GM12864 (cell line): ENCODE measurements around the gene CLK3.

ENCODE experiments used
- DNase-seq: peaks from one replicate; pipeline ENCODE4 v3.0.0-alpha.2; 2011; ENCODE audit warnings: low read depth
- H3K4me3 ChIP-seq: 2 replicates; pipeline ENCODE4 v1.5.1; 2011; ENCODE audit warnings: mild to moderate bottlenecking, low read depth, low read length, control low read depth
- CTCF ChIP-seq: IDR thresholded peaks from 2 replicates; pipeline ENCODE4 v1.5.1; 2011; ENCODE audit warnings: low read depth, mild to moderate bottlenecking, moderate library complexity, low read length, control low read depth, inconsistent platforms; ENCODE audit errors: missing control alignments

CLK3 gene

GRCh38 chr15:74631408-74631807 is 15.8 kb downstream of the CLK3 start:
- DNase-seq, result no peak
- no peak for TF ChIP-seq CTCF
- no peak overlapping the region for H3K4me3 ChIP-seq

- DNase-seq, result no peak
- TF ChIP-seq CTCF, result peak; percentile 94
- H3K4me3 ChIP-seq, result no peak overlapping the region
Observed at GRCh38 chr15:74631935-74632560, 16.4 kb downstream of the CLK3 start.

GRCh38 chr15:74632601-74633000 is 17.0 kb downstream of the CLK3 start:
- no peak overlapping the region for H3K4me3 ChIP-seq
- no peak for DNase-seq
- TF ChIP-seq CTCF, result no peak

GRCh38 chr15:74633781-74634180 is 18.1 kb downstream of the CLK3 start:
- TF ChIP-seq CTCF, result no peak
- DNase-seq, result no peak
- no peak overlapping the region for H3K4me3 ChIP-seq

- H3K4me3 ChIP-seq, result no peak overlapping the region
- peak; percentile 95 for TF ChIP-seq CTCF
- peak; percentile 55 for DNase-seq
Observed at GRCh38 chr15:74635228-74635627, 19.6 kb downstream of the CLK3 start.

- no peak overlapping the region for H3K4me3 ChIP-seq
- no peak for DNase-seq
- TF ChIP-seq CTCF, result no peak
Observed at GRCh38 chr15:74636984-74637383, 21.3 kb downstream of the CLK3 start.

- H3K4me3 ChIP-seq, result no peak overlapping the region
- no peak for DNase-seq
- no peak for TF ChIP-seq CTCF
Observed at GRCh38 chr15:74641151-74641550, 25.5 kb downstream of the CLK3 start.
